Activated effector memory CD4-positive, alpha-beta T cell treated with Interleukin-2 at 50 U/mL for 16 hours (primary cell): ENCODE measurements around the gene IFT74.

Experiments
- DNase-seq: peaks from one replicate; pipeline ENCODE4 v3.0.0-alpha.2; 2020

IFT74 gene

GRCh38 chr9:26975728-26976707 is 19.8 kb downstream of the IFT74 start:
- no peak for DNase-seq

- DNase-seq, result no peak
Observed at GRCh38 chr9:26983340-26983739, 27.1 kb downstream of the IFT74 start.

- no peak for DNase-seq
Observed at GRCh38 chr9:26995810-26996209, 39.6 kb downstream of the IFT74 start.

- no peak for DNase-seq
Observed at GRCh38 chr9:27003426-27004077, 47.3 kb downstream of the IFT74 start.

- no peak for DNase-seq
Observed at GRCh38 chr9:27005491-27005890, 49.3 kb downstream of the IFT74 start, which contains the start of gene LRRC19. Gene LRRC19, minus strand, starts transcription at chr9:27005672. Its CDS starts 5,978 bp downstream, at chr9:26999694.

GRCh38 chr9:27019589-27019988 is 63.4 kb downstream of the IFT74 start:
- DNase-seq, result no peak

- no peak for DNase-seq
Observed at GRCh38 chr9:27022920-27023319, 66.7 kb downstream of the IFT74 start.

GRCh38 chr9:27029186-27029585 is 73.0 kb downstream of the IFT74 start:
- no peak for DNase-seq

GRCh38 chr9:27033815-27034403 is 77.7 kb downstream of the IFT74 start:
- no peak for DNase-seq

- DNase-seq, result no peak
Observed at GRCh38 chr9:27037499-27037898, 81.3 kb downstream of the IFT74 start.

- DNase-seq, result no peak
Observed at GRCh38 chr9:27041746-27042145, 85.5 kb downstream of the IFT74 start.

GRCh38 chr9:27042476-27042875 is 86.3 kb downstream of the IFT74 start:
- DNase-seq, result no peak

- DNase-seq, result no peak
Observed at GRCh38 chr9:27043176-27043575, 87.0 kb downstream of the IFT74 start.

GRCh38 chr9:27047136-27047535 is 90.9 kb downstream of the IFT74 start:
- no peak for DNase-seq

- no peak for DNase-seq
Observed at GRCh38 chr9:27053369-27054022, 97.3 kb downstream of the IFT74 start.

- no peak for DNase-seq
Observed at GRCh38 chr9:27054125-27054524, 97.9 kb downstream of the IFT74 start.

GRCh38 chr9:27054841-27055240 is 98.6 kb downstream of the IFT74 start:
- DNase-seq, result no peak

- DNase-seq, result no peak
Observed at GRCh38 chr9:27059412-27059811, 103.2 kb downstream of the IFT74 start.

GRCh38 chr9:27059907-27060306 is 103.7 kb downstream of the IFT74 start:
- DNase-seq, result no peak

GRCh38 chr9:27065288-27065687 is 109.1 kb downstream of the IFT74 start:
- no peak for DNase-seq

- DNase-seq, result no peak
Observed at GRCh38 chr9:27073841-27074728, 117.9 kb downstream of the IFT74 start.

- DNase-seq, result no peak
Observed at GRCh38 chr9:27078685-27079084, 122.5 kb downstream of the IFT74 start.
